ENCODE measurements around the gene BRCA2. TPM values are rescaled to one million over a fixed set of nuclear protein-coding genes. Genes with fewer than 3 reads are reported as not detected.

BRCA2 gene
- total and polyA plus RNA-seq, 2 donors (not counting 1 experiment from before 2014, with no cell fraction given): 1.2 to 6.0 TPM

DNA sequence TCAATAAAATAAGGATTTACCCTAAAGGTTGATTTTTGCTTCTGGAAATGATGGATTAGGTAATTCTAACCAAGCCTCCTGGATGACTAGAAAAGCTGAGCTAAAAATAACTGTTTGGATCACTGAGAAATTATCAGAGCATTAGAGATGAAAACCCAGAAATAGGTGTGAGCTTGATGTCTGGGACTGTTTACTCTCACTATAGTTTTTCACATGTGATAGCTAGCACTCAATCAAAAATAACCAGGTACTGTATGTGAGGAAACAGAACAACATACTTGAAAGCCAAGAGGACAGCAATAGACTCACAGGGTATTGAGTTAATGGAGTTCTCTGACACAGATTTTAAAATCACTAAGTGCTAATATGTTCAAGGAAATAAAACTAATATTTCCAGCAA, 9.7 kb upstream of the BRCA2 start:
- Mint-ChIP-seq H3K27me3 (no peaks in the 10 kb centered on the region), H3K9me3 (ENCODE audit: insufficient read depth) (no peaks in the 10 kb centered on the region), H3K4me3 (no peak overlapping the region), H3K4me1 (peaks cover 8% of the 10 kb centered on the region), H3K27ac (no peak overlapping the region)
- no peaks in the 10 kb centered on the region for H4K20me1 ChIP-seq (ENCODE audit: control insufficient read depth, insufficient read depth, low read length, poor library complexity, severe bottlenecking)
- TF ChIP-seq EZH2 (IDR thresholded peaks at IDR 0.05; ENCODE audit: borderline replicate concordance, insufficient read depth, low read depth, low read length, poor library complexity, severe bottlenecking): no peak
- TF ChIP-seq, protein P1, sequence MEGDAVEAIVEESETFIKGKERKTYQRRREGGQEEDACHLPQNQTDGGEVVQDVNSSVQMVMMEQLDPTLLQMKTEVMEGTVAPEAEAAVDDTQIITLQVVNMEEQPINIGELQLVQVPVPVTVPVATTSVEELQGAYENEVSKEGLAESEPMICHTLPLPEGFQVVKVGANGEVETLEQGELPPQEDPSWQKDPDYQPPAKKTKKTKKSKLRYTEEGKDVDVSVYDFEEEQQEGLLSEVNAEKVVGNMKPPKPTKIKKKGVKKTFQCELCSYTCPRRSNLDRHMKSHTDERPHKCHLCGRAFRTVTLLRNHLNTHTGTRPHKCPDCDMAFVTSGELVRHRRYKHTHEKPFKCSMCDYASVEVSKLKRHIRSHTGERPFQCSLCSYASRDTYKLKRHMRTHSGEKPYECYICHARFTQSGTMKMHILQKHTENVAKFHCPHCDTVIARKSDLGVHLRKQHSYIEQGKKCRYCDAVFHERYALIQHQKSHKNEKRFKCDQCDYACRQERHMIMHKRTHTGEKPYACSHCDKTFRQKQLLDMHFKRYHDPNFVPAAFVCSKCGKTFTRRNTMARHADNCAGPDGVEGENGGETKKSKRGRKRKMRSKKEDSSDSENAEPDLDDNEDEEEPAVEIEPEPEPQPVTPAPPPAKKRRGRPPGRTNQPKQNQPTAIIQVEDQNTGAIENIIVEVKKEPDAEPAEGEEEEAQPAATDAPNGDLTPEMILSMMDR (IDR thresholded peaks at IDR 0.05): no peak
- no peak overlapping the region for H3K27ac ChIP-seq (ENCODE audit: low read length in 2 of 2)
- no peak overlapping the region for H2AFZ ChIP-seq (ENCODE audit: insufficient read depth, low read depth, low read length, poor library complexity, severe bottlenecking)
- intact Hi-C loops (cut with micrococcal nuclease): no loop called here
- H3K4me2 ChIP-seq (replicated peaks; ENCODE audit: low read depth, low read length, poor library complexity, severe bottlenecking): no peak overlapping the region
- ATAC-seq (ENCODE audit: low read depth) (no peak), DNase-seq (no peak)
- H3K9ac ChIP-seq (ENCODE audit: low read length): no peak overlapping the region
- no peaks in the 10 kb centered on the region for H3K36me3 ChIP-seq (replicated peaks in 1 of 2; ENCODE audit: control extremely low read depth in 1 of 2, control insufficient read depth in 1 of 2, extremely low read depth in 1 of 2, insufficient read depth in 2 of 2, low read length in 1 of 2)
- no peaks in the 10 kb centered on the region for H3K79me2 ChIP-seq (ENCODE audit: control insufficient read depth, insufficient read depth, low read length)
- no peak overlapping the region for H3K4me3 ChIP-seq (ENCODE audit: control extremely low read depth in 1 of 5, extremely low read depth in 1 of 5, insufficient read depth in 1 of 5, low read depth in 2 of 5, low read length in 4 of 5)
- H3K9me3 ChIP-seq (ENCODE audit: control extremely low read depth in 1 of 3, control insufficient read depth in 2 of 3, insufficient read depth in 1 of 3, low read length in 2 of 3): no peaks in the 10 kb centered on the region
- CTCF ChIA-PET: interaction anchor here (0.6 to 1.7 kb wide), 4 partner anchors 21 to 396 kb away, joined by 3 to 7 read pairs (median 4); no protein-coding TSS in a partner anchor
- peaks cover 3 to 7% of the 10 kb centered on the region in 2 donors for H3K4me1 ChIP-seq (ENCODE audit: control insufficient read depth in 2 of 2, insufficient read depth in 2 of 2, low read length in 2 of 2)
- POLR2A ChIA-PET: no interaction called here
- H3K27me3 ChIP-seq (replicated peaks in 1 of 4; ENCODE audit: control extremely low read depth in 1 of 4, control insufficient read depth in 3 of 4, insufficient read depth in 4 of 4, low read length in 3 of 4): peaks cover 0 to 7% (median 5%) of the 10 kb centered on the region in 4 experiments

DNA sequence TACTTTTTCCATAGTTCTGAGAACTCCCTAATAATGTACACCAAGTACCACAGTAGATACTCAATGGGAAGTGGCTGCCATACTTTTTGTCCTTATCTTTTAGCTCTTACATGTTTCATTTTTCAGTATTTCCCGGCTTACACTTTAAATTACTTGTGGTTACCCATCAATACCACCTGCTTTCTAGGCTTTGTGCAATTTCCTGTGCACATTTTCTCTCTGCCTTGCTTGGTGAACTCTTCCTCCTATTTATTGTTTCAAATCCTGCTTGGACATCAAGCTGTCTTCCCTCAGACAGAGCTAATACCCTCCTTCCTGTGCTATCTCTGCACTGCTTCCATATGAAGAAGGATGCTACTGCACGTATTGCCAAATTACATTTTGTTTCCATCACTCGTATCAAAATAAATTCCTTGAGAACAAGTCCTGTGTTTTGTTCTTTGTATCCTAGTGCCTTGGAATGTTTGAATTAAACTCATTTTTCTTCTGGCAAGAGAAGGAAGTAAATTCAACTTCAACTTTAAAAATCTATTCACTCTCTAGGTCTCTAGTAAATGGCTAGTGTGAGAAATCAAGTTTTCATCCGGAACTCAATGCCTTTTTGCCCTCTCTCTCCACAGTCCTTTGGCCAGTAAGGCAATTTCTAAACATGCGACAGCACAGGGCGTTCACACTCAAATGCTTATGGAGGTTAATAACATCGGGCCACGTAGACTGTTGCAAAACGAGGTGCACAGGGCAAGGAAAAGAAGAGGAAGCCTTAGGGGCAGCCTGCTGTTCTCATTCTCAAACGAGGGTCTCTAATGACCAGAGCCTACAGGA, 5.8 kb upstream of the BRCA2 start:
- DNase-seq: no peak
- Histone ChIP-seq H3K9me3 (ENCODE audit: control extremely low read depth in 1 of 3, control insufficient read depth in 2 of 3, insufficient read depth in 1 of 3, low read length in 2 of 3) (peaks cover 0 to 2% (median 0%) of the 10 kb centered on the region in 3 donors), H3K4me2 (replicated peaks; ENCODE audit: low read depth, low read length, poor library complexity, severe bottlenecking) (peak overlapping the region; percentile 58), H4K20me1 (ENCODE audit: control insufficient read depth, insufficient read depth, low read length, poor library complexity, severe bottlenecking) (no peaks in the 10 kb centered on the region), H3K4me3 (ENCODE audit: control extremely low read depth in 1 of 5, extremely low read depth in 1 of 5, insufficient read depth in 1 of 5, low read depth in 2 of 5, low read length in 4 of 5) (peak overlapping the region in 3 of 5 experiments; percentile 21 to 31 (median 23)), H2AFZ (ENCODE audit: insufficient read depth, low read depth, low read length, poor library complexity, severe bottlenecking) (peak overlapping the region; percentile 38), H3K36me3 (replicated peaks in 1 of 2; ENCODE audit: control extremely low read depth in 1 of 2, control insufficient read depth in 1 of 2, extremely low read depth in 1 of 2, insufficient read depth in 2 of 2, low read length in 1 of 2) (no peaks in the 10 kb centered on the region), H3K9ac (ENCODE audit: low read length) (peak overlapping the region; percentile 39), H3K27me3 (replicated peaks in 1 of 4; ENCODE audit: control extremely low read depth in 1 of 4, control insufficient read depth in 3 of 4, insufficient read depth in 4 of 4, low read length in 3 of 4) (no peaks in the 10 kb centered on the region), H3K4me1 (ENCODE audit: control insufficient read depth in 2 of 2, insufficient read depth in 2 of 2, low read length in 2 of 2) (peaks cover 3 to 9% of the 10 kb centered on the region in 2 donors), H3K27ac (ENCODE audit: low read length in 2 of 2) (no peak overlapping the region), H3K79me2 (ENCODE audit: control insufficient read depth, insufficient read depth, low read length) (no peaks in the 10 kb centered on the region)
- no peak overlapping the region for H3K27ac Mint-ChIP-seq
- CTCF ChIA-PET: interaction anchor here (1.0 to 2.5 kb wide), 4 partner anchors 15 to 400 kb away, joined by 3 to 18 read pairs (median 4); no protein-coding TSS in a partner anchor
- WGBS (ENCODE audit: insufficient coverage): 21% methylated on average over 6 of the region's 10 CpGs
- TF ChIP-seq, protein P1 (IDR thresholded peaks at IDR 0.05): no peak
- no peak for TF ChIP-seq EZH2 (IDR thresholded peaks at IDR 0.05; ENCODE audit: borderline replicate concordance, insufficient read depth, low read depth, low read length, poor library complexity, severe bottlenecking)
- POLR2A ChIA-PET: no interaction called here
- no peaks in the 10 kb centered on the region for H3K9me3 Mint-ChIP-seq (ENCODE audit: insufficient read depth)
- intact Hi-C loops (cut with micrococcal nuclease): loop anchor here (1.0 to 10.0 kb wide), 5 partner anchors 42 to 465 kb away; no protein-coding TSS in a partner anchor
- peak; percentile 12 for ATAC-seq (ENCODE audit: low read depth)
- H3K4me1 Mint-ChIP-seq: peaks cover 9% of the 10 kb centered on the region
- peak overlapping the region; percentile 52 for H3K4me3 Mint-ChIP-seq
- H3K27me3 Mint-ChIP-seq: no peaks in the 10 kb centered on the region

Data from B cell (primary cell).